ENCODE results near the gene REEP1.

- TF ChIP-seq CTCF (IDR thresholded peaks at IDR 0.05; ENCODE audit: control extremely low read depth in 1 of 3, insufficient read depth in 1 of 3, low read depth in 1 of 3, low read length in 3 of 3) (no peak), POLR2A (IDR thresholded peaks at IDR 0.05; ENCODE audit: control extremely low read depth in 1 of 2, low read depth in 2 of 2, low read length in 2 of 2) (no peak), EZH2 (IDR thresholded peaks at IDR 0.05; ENCODE audit: low read depth, low read length, severe bottlenecking) (no peak), CEBPB (IDR thresholded peaks at IDR 0.05; ENCODE audit: low read depth, low read length) (no peak), SP2 (IDR thresholded peaks at IDR 0.05; ENCODE audit: low read length) (no peak)
Observed at GRCh38 chr2:86296947-86297346, 40.5 kb downstream of the REEP1 start.

All from H1 (cell line).